Esophagus muscularis mucosa (tissue), 4 donors: Measurements from ENCODE around the gene MTM1.

ENCODE experiments used
- CTCF ChIP-seq, 3 experiments: fragments of 200-600 bp in 2 of 3; fragments of 450-650 bp in 1 of 3; sonication (generic) in 2 of 3; IDR thresholded peaks; one replicate each; pipeline ENCODE4 v1.5.1; 2017 to 2019; ENCODE audit warnings: antibody characterized with exemption in 3 of 3, mild to moderate bottlenecking in 2 of 3, moderate library complexity in 1 of 3
- EP300 ChIP-seq: sonication (generic); formaldehyde crosslinking; IDR thresholded peaks from one replicate; pipeline ENCODE4 v1.6.1; 2017; ENCODE audit warnings: antibody characterized with exemption
- POLR2A ChIP-seq: fragments of 450-650 bp; IDR thresholded peaks from one replicate; pipeline ENCODE4 v1.6.1; 2017; ENCODE audit warnings: antibody characterized with exemption, moderate library complexity, mild to moderate bottlenecking, low read depth

- TF ChIP-seq CTCF (IDR thresholded peaks at IDR 0.05), result no peak
- TF ChIP-seq POLR2A, result no peak
- TF ChIP-seq EP300, result no peak
Measured at GRCh38 chrX:150599226-150599625, 30.8 kb downstream of the MTM1 start.
